Testis (tissue), 3 donors: ENCODE data around the gene KRT35. TPM values are rescaled to one million over a fixed set of nuclear protein-coding genes. Genes with fewer than 3 reads are reported as not detected.

Source experiments
- DNase-seq: peaks from one replicate; pipeline ENCODE4 v3.0.0-alpha.2; 2019
- H3K27ac ChIP-seq, 2 donors: fragments of 200-600 bp; sonication (generic); one replicate each; pipeline ENCODE4 v1.5.1; 2019
- H3K27me3 ChIP-seq: fragments of 200-600 bp; sonication (generic); one replicate; pipeline ENCODE4 v1.5.1; 2019
- H3K36me3 ChIP-seq: fragments of 200-600 bp; sonication (generic); one replicate; pipeline ENCODE4 v1.5.1; 2017; ENCODE audit warnings: low read depth; ENCODE audit errors: missing control alignments
- H3K4me1 ChIP-seq: fragments of 200-600 bp; sonication (generic); one replicate; pipeline ENCODE4 v1.5.1; 2019
- H3K4me3 ChIP-seq, 2 donors: fragments of 200-600 bp; sonication (generic); one replicate each; pipeline ENCODE4 v1.5.1; 2017 to 2019
- H3K9me3 ChIP-seq: fragments of 200-600 bp; sonication (generic); one replicate; pipeline ENCODE4 v1.5.1; 2017
- CTCF ChIP-seq, 3 experiments: fragments of 450-650 bp in 2 of 3; fragments of 200-600 bp in 1 of 3; sonication (generic) in 1 of 3; IDR thresholded peaks; one replicate each; pipeline ENCODE4 v1.5.1; 2016 to 2019; ENCODE audit warnings: antibody characterized with exemption in 3 of 3, mild to moderate bottlenecking in 2 of 3, moderate library complexity in 1 of 3
- POLR2A ChIP-seq: fragments of 450-650 bp; IDR thresholded peaks from one replicate; pipeline ENCODE4 v1.6.1; 2017; ENCODE audit warnings: antibody characterized with exemption, mild to moderate bottlenecking, moderate library complexity
- WGBS, 2 donors: methylation state at CpG; one replicate each; pipeline ENCODE4 v1.1.5; 2018; 5-methylcytosine and 5-hydroxymethylcytosine counted together
- intact Hi-C: fragments of 100-400 bp; cut with DNase I; formaldehyde crosslinking; loops from one replicate; pipeline ENCODE4 v1.15.1; 2023; ENCODE audit warnings: low total_unique reads
- polyA plus RNA-seq: library from polyadenylated mRNA; stranded (reverse); fragments of 350-450 nt; fragmentation: Illumina TruSeq; extraction: RNeasy Lipid Tissue Mini Kit (QIAGEN cat#74804); gene quantifications from one replicate; pipeline ENCODE4 v1.2.3, GENCODE V29; 2014; ENCODE audit warnings: low read depth, low replicate concordance; ENCODE audit not compliant: insufficient read depth
- total RNA-seq, 2 donors: library from RNA; depleted of rRNA; stranded (reverse); fragments of >200 nt; gene quantifications; one replicate each; pipeline ENCODE4 v1.2.3, GENCODE V29; 2016

Gene KRT35
- total and polyA plus RNA-seq, 3 donors from 2014 or later, result 0.18 TPM; not detected in 2

- WGBS, 2 donors, result 30 to 44% methylated on average over 2 of the region's 2 CpGs
- intact Hi-C loops, result loop anchor here (10.0 kb wide), 1 partner anchor 82 kb away; the partner anchor contains the start of gene KRT33B
- Histone ChIP-seq H3K9me3 (no peaks in the 10 kb centered on the region), H3K36me3 (no peaks in the 10 kb centered on the region), H3K4me1 (no peaks in the 10 kb centered on the region), H3K27me3 (no peaks in the 10 kb centered on the region), H3K27ac (no peak overlapping the region), H3K4me3 (no peak overlapping the region)
- DNase-seq, result no peak
- TF ChIP-seq POLR2A, result no peak
- no peak for TF ChIP-seq CTCF (IDR thresholded peaks at IDR 0.05)
Measured at GRCh38 chr17:41446806-41447205, 34.1 kb downstream of the KRT35 start.

GRCh38 chr17:41444640-41445039 is 36.3 kb downstream of the KRT35 start:
- Histone ChIP-seq H3K4me3 (no peak overlapping the region), H3K4me1 (no peaks in the 10 kb centered on the region), H3K27ac (no peak overlapping the region), H3K27me3 (no peaks in the 10 kb centered on the region), H3K36me3 (no peaks in the 10 kb centered on the region), H3K9me3 (no peaks in the 10 kb centered on the region)
- TF ChIP-seq CTCF (IDR thresholded peaks at IDR 0.05) (no peak), POLR2A (no peak)
- DNase-seq, result no peak
- WGBS, 2 donors, result 61% methylated on average over 3 of the region's 3 CpGs
- intact Hi-C loops, result loop anchor here (10.0 kb wide), 1 partner anchor 80 kb away; the partner anchor contains the start of gene KRT33B

- TF ChIP-seq CTCF (IDR thresholded peaks at IDR 0.05), result no peak
- no peak for TF ChIP-seq POLR2A
- no peaks in the 10 kb centered on the region for H3K4me1 ChIP-seq
- no peak overlapping the region for H3K27ac ChIP-seq
- no peak for DNase-seq
- no peaks in the 10 kb centered on the region for H3K9me3 ChIP-seq
- H3K27me3 ChIP-seq, result no peaks in the 10 kb centered on the region
- no peak overlapping the region for H3K4me3 ChIP-seq
- WGBS, 2 donors, result 78 to 79% methylated on average over 1 of the region's 1 CpG
- intact Hi-C loops, result loop anchor here (10.0 kb wide), 1 partner anchor 79 kb away; the partner anchor contains the start of gene KRT33B
- no peaks in the 10 kb centered on the region for H3K36me3 ChIP-seq
Measured at GRCh38 chr17:41444186-41444585, 36.8 kb downstream of the KRT35 start.

- DNase-seq, result no peak
- H3K27ac ChIP-seq, result no peak overlapping the region
- H3K27me3 ChIP-seq, result no peaks in the 10 kb centered on the region
- intact Hi-C loops, result loop anchor here (10.0 kb wide), 1 partner anchor 78 kb away; the partner anchor contains the start of gene KRT33B
- H3K4me1 ChIP-seq, result no peaks in the 10 kb centered on the region
- WGBS, 2 donors, result 91 to 92% methylated on average over 4 of the region's 4 CpGs
- no peaks in the 10 kb centered on the region for H3K36me3 ChIP-seq
- H3K9me3 ChIP-seq, result no peaks in the 10 kb centered on the region
- TF ChIP-seq CTCF (IDR thresholded peaks at IDR 0.05), result no peak
- TF ChIP-seq POLR2A, result no peak
- no peak overlapping the region for H3K4me3 ChIP-seq
Measured at GRCh38 chr17:41442739-41443138, 38.2 kb downstream of the KRT35 start.

- DNase-seq, result no peak
- no peaks in the 10 kb centered on the region for H3K36me3 ChIP-seq
- no peaks in the 10 kb centered on the region for H3K27me3 ChIP-seq
- no peak within 1 kb of the TSS for H3K4me3 ChIP-seq
- no peak within 1 kb of the TSS for H3K27ac ChIP-seq
- 96 to 100% methylated on average over 5 to 10 of the region's 10 CpGs for WGBS, 2 donors
- intact Hi-C loops, result loop anchor here (10.0 kb wide), 1 partner anchor 76 kb away; the partner anchor contains the start of gene KRT33B
- TF ChIP-seq POLR2A (no peak), CTCF (IDR thresholded peaks at IDR 0.05) (no peak)
- no peaks in the 10 kb centered on the region for H3K4me1 ChIP-seq
- H3K9me3 ChIP-seq, result no peaks in the 10 kb centered on the region
Measured at GRCh38 chr17:41440531-41441033, 40.4 kb downstream of the KRT35 start, which contains the start of gene KRT38. KRT38 (minus strand) TSS chr17:41440983; CDS start chr17:41440921, 62 bp downstream.
